Astrocyte (in vitro differentiated cells and primary cell): Measurements from ENCODE around the gene SNCG. TPM values are rescaled to one million over a fixed set of nuclear protein-coding genes. Genes with fewer than 3 reads are reported as not detected.
"Not testable (repeated sequence)": the region's sequence is repeated elsewhere in the genome, so short reads cannot be mapped to it uniquely, and the experiment has no call there.

Source experiments
- DNase-seq: peaks from one replicate; pipeline ENCODE4 v3.0.0-alpha.2; 2010; ENCODE audit warnings: low read depth
- FAIRE-seq: peaks from 2 replicates; lab custom pipeline; 2011; peaks lifted over from hg19 to GRCh38; lab: Jason Lieb, UNC
- H2AFZ ChIP-seq: 2 replicates; pipeline ENCODE4 v1.6.0; 2012; ENCODE audit warnings: low read depth, low read length, inconsistent platforms
- H3K27ac ChIP-seq: 2 replicates; pipeline ENCODE4 v1.5.1; 2011; ENCODE audit warnings: low read depth, low read length, inconsistent platforms
- H3K27me3 ChIP-seq: 2 replicates; pipeline ENCODE4 v1.6.0; 2011; ENCODE audit warnings: low read length, inconsistent platforms; ENCODE audit not compliant: insufficient read depth
- H3K36me3 ChIP-seq: 2 replicates; pipeline ENCODE4 v1.5.1; 2011; ENCODE audit warnings: low read length, inconsistent platforms; ENCODE audit not compliant: insufficient read depth
- H3K4me1 ChIP-seq: 2 replicates; pipeline ENCODE4 v1.5.1; 2011; ENCODE audit warnings: low read length, inconsistent platforms; ENCODE audit not compliant: insufficient read depth
- H3K4me2 ChIP-seq: 2 replicates; pipeline ENCODE4 v1.6.0; 2012; ENCODE audit warnings: low read length, inconsistent platforms
- H3K4me3 ChIP-seq: 2 replicates; pipeline ENCODE4 v1.5.1; 2011; ENCODE audit warnings: low read depth, mild to moderate bottlenecking, low read length, inconsistent platforms; ENCODE audit not compliant: insufficient read depth
- H3K79me2 ChIP-seq: 2 replicates; pipeline ENCODE4 v1.6.0; 2012; ENCODE audit warnings: mild to moderate bottlenecking, low read length, inconsistent platforms; ENCODE audit not compliant: insufficient read depth
- H3K9ac ChIP-seq: 2 replicates; pipeline ENCODE4 v1.6.0; 2012; ENCODE audit warnings: mild to moderate bottlenecking, low read length, inconsistent platforms
- H3K9me3 ChIP-seq: 2 replicates; pipeline ENCODE4 v1.5.1; 2012; ENCODE audit warnings: low read depth, mild to moderate bottlenecking, low read length, inconsistent platforms; ENCODE audit not compliant: insufficient read depth
- H4K20me1 ChIP-seq: 2 replicates; pipeline ENCODE4 v1.6.0; 2012; ENCODE audit warnings: low read length, inconsistent platforms; ENCODE audit not compliant: insufficient read depth
- H3K27ac Mint-ChIP-seq: one replicate; pipeline ENCODE4 v1.8.0; 2021; ENCODE audit warnings: mild to moderate bottlenecking, mixed read lengths; ENCODE audit not compliant: unreplicated experiment
- H3K27me3 Mint-ChIP-seq: one replicate; pipeline ENCODE4 v1.8.0; 2021; ENCODE audit warnings: low read depth, mixed read lengths; ENCODE audit not compliant: unreplicated experiment
- H3K36me3 Mint-ChIP-seq: one replicate; pipeline ENCODE4 v1.8.0; 2021; ENCODE audit warnings: low read depth, mixed read lengths; ENCODE audit not compliant: unreplicated experiment
- H3K4me1 Mint-ChIP-seq: one replicate; pipeline ENCODE4 v1.8.0; 2021; ENCODE audit warnings: low read depth, mixed read lengths; ENCODE audit not compliant: unreplicated experiment
- H3K4me3 Mint-ChIP-seq: one replicate; pipeline ENCODE4 v1.8.0; 2021; ENCODE audit warnings: mild to moderate bottlenecking, moderate library complexity, mixed read lengths; ENCODE audit not compliant: unreplicated experiment
- H3K9me3 Mint-ChIP-seq: one replicate; pipeline ENCODE4 v1.8.0; 2021; ENCODE audit warnings: mild to moderate bottlenecking, mixed read lengths; ENCODE audit not compliant: unreplicated experiment
- EZH2 ChIP-seq: IDR thresholded peaks from 2 replicates; pipeline ENCODE4 v1.6.1; 2012; ENCODE audit warnings: mild to moderate bottlenecking, low read length, inconsistent platforms; ENCODE audit not compliant: insufficient read depth
- total RNA-seq: library from RNA; stranded (reverse); gene quantifications from 2 replicates; pipeline ENCODE4 v1.2.1, GENCODE V29; 2021
- TF ChIP-seq, protein P1 (sequence below): IDR thresholded peaks from 2 replicates; pipeline ENCODE4 v1.5.1; 2011; ENCODE audit warnings: low read depth, mild to moderate bottlenecking, inconsistent platforms, low read length, moderate library complexity; ENCODE audit not compliant: insufficient read depth

SNCG gene
- total RNA-seq, 1 donor from 2014 or later: 3.0 TPM

DNA sequence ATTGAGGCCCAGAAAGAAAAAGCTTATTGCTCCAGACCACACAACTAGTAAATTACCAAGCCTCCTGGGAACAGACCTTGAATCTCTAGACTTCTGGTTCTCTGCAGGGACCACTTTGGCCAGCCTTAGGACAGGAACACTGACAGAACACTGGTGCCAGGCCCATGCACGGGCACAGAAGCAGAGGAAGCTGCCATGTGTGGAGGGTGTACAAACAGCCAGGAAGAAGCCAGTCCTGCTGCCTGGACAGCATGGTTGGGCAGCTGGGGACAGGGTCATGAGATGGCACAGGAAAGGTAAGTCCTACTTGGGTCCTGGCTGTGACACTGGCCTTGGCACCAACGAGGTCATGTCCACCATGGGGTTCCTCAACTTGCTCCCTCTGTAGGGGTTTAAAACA is 20.1 kb upstream of the SNCG start:
- no peak for DNase-seq
- no peaks in the 10 kb centered on the region for H3K27me3 ChIP-seq
- H3K36me3 Mint-ChIP-seq: peaks cover 1% of the 10 kb centered on the region
- no peak overlapping the region for H3K27ac Mint-ChIP-seq
- no peak overlapping the region for H3K4me3 Mint-ChIP-seq
- H3K79me2 ChIP-seq: no peaks in the 10 kb centered on the region
- H3K4me2 ChIP-seq: no peak overlapping the region
- no peak overlapping the region for H3K27ac ChIP-seq
- H3K9ac ChIP-seq: no peak overlapping the region
- TF ChIP-seq, protein P1, sequence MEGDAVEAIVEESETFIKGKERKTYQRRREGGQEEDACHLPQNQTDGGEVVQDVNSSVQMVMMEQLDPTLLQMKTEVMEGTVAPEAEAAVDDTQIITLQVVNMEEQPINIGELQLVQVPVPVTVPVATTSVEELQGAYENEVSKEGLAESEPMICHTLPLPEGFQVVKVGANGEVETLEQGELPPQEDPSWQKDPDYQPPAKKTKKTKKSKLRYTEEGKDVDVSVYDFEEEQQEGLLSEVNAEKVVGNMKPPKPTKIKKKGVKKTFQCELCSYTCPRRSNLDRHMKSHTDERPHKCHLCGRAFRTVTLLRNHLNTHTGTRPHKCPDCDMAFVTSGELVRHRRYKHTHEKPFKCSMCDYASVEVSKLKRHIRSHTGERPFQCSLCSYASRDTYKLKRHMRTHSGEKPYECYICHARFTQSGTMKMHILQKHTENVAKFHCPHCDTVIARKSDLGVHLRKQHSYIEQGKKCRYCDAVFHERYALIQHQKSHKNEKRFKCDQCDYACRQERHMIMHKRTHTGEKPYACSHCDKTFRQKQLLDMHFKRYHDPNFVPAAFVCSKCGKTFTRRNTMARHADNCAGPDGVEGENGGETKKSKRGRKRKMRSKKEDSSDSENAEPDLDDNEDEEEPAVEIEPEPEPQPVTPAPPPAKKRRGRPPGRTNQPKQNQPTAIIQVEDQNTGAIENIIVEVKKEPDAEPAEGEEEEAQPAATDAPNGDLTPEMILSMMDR: no peak
- no peak for TF ChIP-seq EZH2
- peaks cover 13% of the 10 kb centered on the region for H3K4me1 Mint-ChIP-seq
- H2AFZ ChIP-seq: no peak overlapping the region
- H3K27me3 Mint-ChIP-seq: peaks cover under 1% of the 10 kb centered on the region
- no peak for FAIRE-seq
- H3K4me1 ChIP-seq: peaks cover 13% of the 10 kb centered on the region
- no peaks in the 10 kb centered on the region for H3K9me3 ChIP-seq
- no peaks in the 10 kb centered on the region for H3K9me3 Mint-ChIP-seq
- no peaks in the 10 kb centered on the region for H3K36me3 ChIP-seq
- no peaks in the 10 kb centered on the region for H4K20me1 ChIP-seq
- H3K4me3 ChIP-seq: no peak overlapping the region

DNA sequence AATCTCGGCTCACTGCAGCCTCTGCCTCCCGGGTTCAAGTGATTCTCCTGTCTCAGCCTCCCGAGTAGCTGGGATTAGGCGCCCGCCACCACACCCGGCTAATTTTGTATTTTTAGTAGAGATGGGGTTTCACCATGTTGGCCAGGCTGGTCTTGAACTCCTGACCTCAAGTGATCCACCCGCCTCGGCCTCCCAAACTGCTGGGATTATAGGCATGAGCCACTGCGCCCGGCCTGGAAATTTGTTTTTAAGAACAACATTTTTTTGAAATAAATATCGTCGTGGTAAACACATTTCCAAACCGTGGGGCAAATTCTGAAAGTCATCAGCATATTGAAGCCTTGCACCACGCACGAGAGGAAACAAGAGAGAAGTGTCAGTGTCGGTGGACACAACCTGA is 18.3 kb upstream of the SNCG start:
- H3K4me1 ChIP-seq: peaks cover 13% of the 10 kb centered on the region
- not testable (repeated sequence) for H3K4me3 ChIP-seq, H3K9ac ChIP-seq, H3K27me3 Mint-ChIP-seq, H3K9me3 Mint-ChIP-seq, H3K36me3 ChIP-seq, H3K27ac Mint-ChIP-seq, H3K36me3 Mint-ChIP-seq, DNase-seq, H3K27me3 ChIP-seq, H3K4me2 ChIP-seq, FAIRE-seq, H2AFZ ChIP-seq, H3K27ac ChIP-seq, H3K9me3 ChIP-seq, H3K4me3 Mint-ChIP-seq, H4K20me1 ChIP-seq, H3K79me2 ChIP-seq
- H3K4me1 Mint-ChIP-seq: peaks cover 15% of the 10 kb centered on the region

- Histone ChIP-seq H3K27me3 (no peaks in the 10 kb centered on the region), H3K4me1 (peaks cover 13% of the 10 kb centered on the region), H2AFZ (no peak overlapping the region), H3K27ac (no peak overlapping the region), H3K4me2 (no peak overlapping the region), H3K9ac (no peak overlapping the region), H3K9me3 (no peaks in the 10 kb centered on the region), H3K4me3 (no peak overlapping the region), H3K79me2 (no peaks in the 10 kb centered on the region), H3K36me3 (no peaks in the 10 kb centered on the region), H4K20me1 (no peaks in the 10 kb centered on the region)
- TF ChIP-seq, protein P1: no peak
- TF ChIP-seq EZH2: no peak
- peaks cover 3% of the 10 kb centered on the region for H3K36me3 Mint-ChIP-seq
- H3K27me3 Mint-ChIP-seq: peaks cover 9% of the 10 kb centered on the region
- no peaks in the 10 kb centered on the region for H3K9me3 Mint-ChIP-seq
- no peak for DNase-seq
- H3K4me1 Mint-ChIP-seq: peaks cover 17% of the 10 kb centered on the region
- no peak overlapping the region for H3K27ac Mint-ChIP-seq
- no peak for FAIRE-seq
- H3K4me3 Mint-ChIP-seq: no peak overlapping the region
Observed at GRCh38 chr10:86940677-86941076, 17.7 kb upstream of the SNCG start.
